NCI-H226 (cell line): ENCODE results near the gene SLC6A1.

ENCODE experiments used
- DNase-seq: peaks from one replicate; pipeline ENCODE4 v3.0.0-alpha.2; 2015

The SLC6A1 gene

GRCh38 chr3:10996345-10997013, 3.9 kb downstream of the SLC6A1 start:
- no peak for DNase-seq

GRCh38 chr3:10997196-10997595, 4.6 kb downstream of the SLC6A1 start:
- no peak for DNase-seq

GRCh38 chr3:10998542-10998941, 6.0 kb downstream of the SLC6A1 start:
- DNase-seq, result no peak

- no peak for DNase-seq
These were observed 6.9 kb downstream of the SLC6A1 start for GRCh38 chr3:10999221-11000107.

GRCh38 chr3:11000528-11000927, 8.0 kb downstream of the SLC6A1 start:
- no peak for DNase-seq

- no peak for DNase-seq
These were observed 8.6 kb downstream of the SLC6A1 start for GRCh38 chr3:11001020-11001657.

GRCh38 chr3:11001658-11002021, 9.1 kb downstream of the SLC6A1 start:
- DNase-seq, result no peak

GRCh38 chr3:11002371-11002807, 9.8 kb downstream of the SLC6A1 start:
- DNase-seq, result no peak

- DNase-seq, result no peak
These were observed 12.0 kb downstream of the SLC6A1 start for GRCh38 chr3:11004563-11004962.

- no peak for DNase-seq
These were observed 13.2 kb downstream of the SLC6A1 start for GRCh38 chr3:11005686-11006256.

GRCh38 chr3:11006986-11007933, 14.7 kb downstream of the SLC6A1 start:
- no peak for DNase-seq

GRCh38 chr3:11009898-11010297, 17.4 kb downstream of the SLC6A1 start:
- DNase-seq, result no peak

- no peak for DNase-seq
These were observed 18.0 kb downstream of the SLC6A1 start for GRCh38 chr3:11010426-11011165.

GRCh38 chr3:11014253-11014652, 21.7 kb downstream of the SLC6A1 start:
- DNase-seq, result no peak

- no peak for DNase-seq
These were observed 22.2 kb downstream of the SLC6A1 start for GRCh38 chr3:11014752-11015151.

GRCh38 chr3:11015369-11015768, 22.8 kb downstream of the SLC6A1 start:
- DNase-seq, result no peak

- no peak for DNase-seq
These were observed 24.2 kb downstream of the SLC6A1 start for GRCh38 chr3:11016727-11017126.

GRCh38 chr3:11019116-11019819, 26.7 kb downstream of the SLC6A1 start:
- DNase-seq, result no peak

GRCh38 chr3:11020764-11021163, 28.2 kb downstream of the SLC6A1 start:
- no peak for DNase-seq

GRCh38 chr3:11021611-11022011, 29.1 kb downstream of the SLC6A1 start:
- DNase-seq, result no peak

- no peak for DNase-seq
These were observed 29.6 kb downstream of the SLC6A1 start for GRCh38 chr3:11022115-11022514.
